Embryonic facial prominence (tissue), 1 donor: ENCODE data around the gene ERRFI1.

ENCODE experiments used
- DNase-seq: peaks from one replicate; pipeline ENCODE4 v3.0.0-alpha.2; 2016; ENCODE audit errors: extremely low spot score

The ERRFI1 gene

DNA sequence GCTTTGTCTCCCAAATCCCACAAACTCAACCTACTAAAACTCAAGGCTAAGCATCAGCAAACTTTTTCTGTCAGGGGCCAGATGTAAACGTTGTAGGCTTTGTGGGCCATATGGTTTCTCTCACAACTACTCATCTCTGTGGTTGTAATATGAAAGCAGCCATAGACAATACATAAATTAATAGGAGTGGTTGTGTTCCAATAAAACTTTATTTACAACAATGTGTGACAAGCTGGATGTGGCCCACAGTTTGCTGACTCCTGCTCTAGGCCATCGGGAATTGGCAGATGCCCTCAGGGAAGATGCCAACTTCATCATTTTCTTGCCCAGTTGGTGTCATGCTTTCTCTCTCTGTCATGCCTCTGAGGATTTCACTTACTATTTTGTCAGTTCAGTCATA lies 17.5 kb upstream of the ERRFI1 start:
- DNase-seq, result no peak

DNA sequence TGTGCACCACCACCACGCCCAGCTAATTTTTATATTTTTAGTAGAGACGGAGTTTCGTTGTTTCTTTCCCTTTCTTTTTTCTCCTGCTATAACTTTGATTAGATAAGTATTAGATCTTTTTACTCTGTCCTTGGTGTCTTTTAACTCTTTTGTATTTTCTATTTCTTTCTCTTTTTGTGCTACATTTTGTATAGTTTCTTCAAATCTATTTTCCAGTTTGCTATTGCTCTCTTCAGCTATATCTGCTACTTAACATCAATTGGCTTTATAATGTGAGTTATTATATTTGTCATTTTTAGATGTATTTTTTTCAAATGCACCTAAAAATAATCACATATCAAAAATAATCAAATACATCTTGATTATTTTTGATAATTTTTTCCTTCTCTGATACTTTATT lies 16.0 kb upstream of the ERRFI1 start:
- DNase-seq, result no peak

DNA sequence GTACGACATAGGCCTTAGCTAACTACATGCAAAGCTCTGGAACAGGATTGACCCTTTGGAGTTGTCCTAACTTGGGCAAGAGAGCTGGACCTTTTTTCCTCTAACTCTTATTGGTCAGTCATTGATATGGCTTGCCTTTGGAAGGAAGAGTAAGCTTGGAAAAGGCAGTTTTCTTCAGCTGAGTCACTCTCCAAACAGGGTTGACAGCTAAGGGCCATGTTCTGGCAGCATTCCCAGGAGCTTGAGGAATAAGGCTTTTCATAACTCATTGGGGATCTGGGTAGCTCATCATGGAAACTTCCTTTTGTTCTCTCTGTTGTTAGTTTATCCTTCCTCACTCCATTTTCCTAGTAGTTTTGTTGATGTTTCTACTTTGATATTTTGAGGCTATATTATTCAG lies 14.5 kb upstream of the ERRFI1 start:
- DNase-seq, result no peak

DNA sequence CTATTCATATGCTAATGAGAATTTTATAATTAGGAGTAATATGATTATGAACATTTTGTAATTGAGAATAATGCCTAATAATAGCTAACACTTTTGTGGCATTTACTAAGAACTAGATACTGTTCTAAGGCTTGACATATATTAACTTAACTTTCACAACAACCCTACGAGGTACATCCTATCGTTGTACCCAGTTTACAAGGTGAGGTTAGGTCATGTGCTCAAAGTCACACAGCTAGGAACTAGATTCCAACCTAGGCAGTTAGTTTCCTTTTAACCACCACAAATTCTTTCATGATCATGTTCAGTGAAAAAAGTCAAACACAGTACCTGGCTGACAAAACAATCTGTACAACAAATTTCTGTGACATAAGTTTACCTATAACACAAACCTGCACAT lies 13.0 kb upstream of the ERRFI1 start:
- no peak for DNase-seq

DNA sequence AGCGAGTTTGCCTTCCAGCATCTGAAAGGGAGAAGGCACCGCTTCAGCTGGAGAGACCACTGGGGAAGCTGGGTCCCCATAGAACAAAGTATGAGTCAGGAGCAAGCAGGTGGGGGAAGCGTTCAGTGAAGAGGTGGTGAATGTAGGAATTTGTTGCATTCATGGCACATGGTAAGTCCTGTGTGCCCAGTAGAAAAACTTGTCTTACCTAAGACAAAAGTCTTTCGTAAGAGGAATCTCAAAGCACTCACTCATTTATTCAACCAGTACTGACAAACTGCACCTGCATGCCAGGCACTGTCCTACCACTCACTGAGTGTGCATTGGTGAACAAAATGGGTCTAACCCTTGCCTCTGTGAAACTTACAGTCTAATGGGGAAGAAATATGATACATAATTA lies 9.2 kb upstream of the ERRFI1 start:
- no peak for DNase-seq

DNA sequence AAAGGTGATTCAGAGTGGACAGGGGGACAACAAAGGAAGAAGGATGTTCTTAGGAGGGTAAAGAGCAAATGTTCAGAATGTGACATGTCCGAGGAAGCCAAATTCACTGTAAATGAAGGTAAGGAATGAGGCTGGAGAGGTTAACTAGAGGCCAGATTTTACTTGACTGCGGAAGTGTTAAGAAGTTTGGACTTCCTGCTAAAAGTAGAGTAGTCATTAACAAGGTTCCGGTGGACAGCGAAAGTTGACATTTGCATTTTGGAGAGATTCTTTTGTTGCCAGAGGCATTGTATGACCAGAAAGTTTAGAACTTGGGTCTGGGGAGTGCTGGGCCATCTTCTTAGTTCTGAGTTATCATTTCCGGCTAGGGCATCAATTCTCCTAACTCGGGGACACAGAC lies 7.2 kb upstream of the ERRFI1 start:
- no peak for DNase-seq

DNA sequence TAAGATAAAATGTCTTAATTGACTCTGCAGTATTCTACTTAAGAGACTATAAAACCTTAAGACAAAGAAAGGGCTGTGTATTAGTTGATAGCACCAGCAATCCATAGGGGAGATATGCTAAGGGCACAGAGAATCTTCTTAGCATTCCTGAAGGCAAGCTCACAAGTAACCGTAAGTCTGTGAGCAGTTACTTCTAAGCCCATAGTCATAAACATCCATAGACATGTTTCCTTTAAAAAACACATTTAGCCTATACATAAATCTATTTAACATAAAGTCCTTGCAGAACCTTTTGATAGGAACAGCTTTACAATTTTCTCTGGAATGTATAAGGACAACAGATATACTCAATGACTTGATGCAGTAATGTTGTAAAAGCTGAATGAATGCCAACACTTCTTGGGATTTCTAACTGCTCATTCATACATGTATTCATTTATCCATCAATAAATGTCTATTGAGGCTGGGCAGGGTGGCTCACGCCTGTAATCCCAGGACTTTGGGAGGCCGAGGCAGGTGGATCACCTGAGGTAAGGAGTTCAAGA lies 6.3 kb upstream of the ERRFI1 start:
- no peak for DNase-seq

DNA sequence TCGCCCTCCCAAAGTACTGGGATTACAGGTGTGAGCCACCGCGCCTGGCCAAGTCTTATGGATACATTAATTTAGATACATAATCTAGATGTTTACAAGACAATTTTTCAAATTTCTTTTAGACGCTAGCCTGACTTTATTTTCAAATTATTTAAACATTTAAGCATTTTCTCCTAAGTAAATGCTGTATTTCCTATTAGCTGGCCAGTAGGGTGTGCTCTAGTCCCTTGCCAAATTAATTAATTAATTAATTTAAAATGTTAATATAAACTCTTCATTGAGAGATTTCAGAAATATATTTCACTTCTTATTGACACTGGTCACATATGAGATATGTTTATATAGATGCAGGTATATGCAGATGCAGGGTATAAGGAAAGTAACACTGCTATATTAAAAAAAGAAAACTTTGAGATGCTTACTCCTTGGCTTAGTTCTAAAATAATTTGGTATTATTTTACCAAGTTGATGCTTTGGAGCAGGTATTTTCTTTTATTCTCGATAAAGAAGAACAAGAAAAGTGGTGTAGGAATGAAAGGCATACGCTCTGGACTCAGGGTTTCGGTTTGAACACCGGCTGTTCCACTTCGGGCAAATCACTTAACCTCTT lies 5.2 kb upstream of the ERRFI1 start:
- DNase-seq, result no peak

DNA sequence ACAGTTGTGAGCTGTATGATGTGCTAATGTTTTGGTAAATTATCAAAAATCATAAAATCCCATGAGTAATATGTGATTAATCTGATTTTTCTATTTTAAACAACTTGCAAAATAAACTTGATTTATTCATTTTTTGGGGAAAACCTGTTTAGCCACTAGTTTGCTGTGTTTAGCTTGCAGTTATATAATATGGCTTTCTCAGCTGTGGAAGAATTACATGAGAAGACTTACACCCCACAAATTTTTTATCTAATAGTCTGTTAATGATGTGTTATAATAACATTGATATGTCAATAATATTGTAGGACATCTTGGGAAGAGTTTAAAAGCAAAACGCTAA lies 2.4 kb upstream of the ERRFI1 start:
- DNase-seq, result no peak

DNA sequence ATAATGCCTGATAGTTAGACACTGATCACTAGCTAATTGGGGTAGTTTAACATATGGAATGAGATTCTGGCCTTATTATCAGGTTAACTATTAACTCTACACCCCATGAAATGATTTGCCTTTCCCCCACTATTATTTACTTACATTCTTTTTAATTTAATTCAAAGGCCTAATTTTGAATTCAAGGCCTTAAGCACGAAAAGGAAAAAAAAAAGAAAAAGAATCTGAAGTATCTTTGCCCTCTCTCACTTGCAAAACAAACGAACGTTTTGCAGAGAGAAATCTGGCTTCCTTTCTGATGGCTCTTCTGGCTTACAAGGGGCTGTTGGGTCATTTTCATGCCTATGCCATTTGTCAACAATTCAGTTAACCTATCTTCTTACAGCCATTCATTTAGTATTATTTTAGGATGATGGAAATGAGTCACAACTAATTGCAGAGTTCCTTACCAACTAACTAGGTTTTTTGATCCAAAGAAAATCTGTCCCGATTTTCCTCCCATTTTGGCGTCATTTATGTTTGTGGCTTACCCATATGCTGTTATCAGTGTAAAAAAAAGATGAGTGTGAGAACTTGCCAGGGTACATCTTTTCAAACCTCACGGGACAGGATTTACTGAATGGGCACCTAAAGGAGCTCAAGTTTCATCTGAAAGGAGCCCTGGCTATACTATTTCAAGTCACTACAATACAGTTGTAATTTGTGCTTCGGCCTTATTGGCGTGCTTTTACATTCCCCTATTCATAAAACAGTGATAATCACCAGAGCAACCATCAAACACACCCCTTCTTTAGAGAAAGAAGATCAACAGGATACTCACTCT lies 1.9 kb upstream of the ERRFI1 start:
- DNase-seq, result no peak

DNA sequence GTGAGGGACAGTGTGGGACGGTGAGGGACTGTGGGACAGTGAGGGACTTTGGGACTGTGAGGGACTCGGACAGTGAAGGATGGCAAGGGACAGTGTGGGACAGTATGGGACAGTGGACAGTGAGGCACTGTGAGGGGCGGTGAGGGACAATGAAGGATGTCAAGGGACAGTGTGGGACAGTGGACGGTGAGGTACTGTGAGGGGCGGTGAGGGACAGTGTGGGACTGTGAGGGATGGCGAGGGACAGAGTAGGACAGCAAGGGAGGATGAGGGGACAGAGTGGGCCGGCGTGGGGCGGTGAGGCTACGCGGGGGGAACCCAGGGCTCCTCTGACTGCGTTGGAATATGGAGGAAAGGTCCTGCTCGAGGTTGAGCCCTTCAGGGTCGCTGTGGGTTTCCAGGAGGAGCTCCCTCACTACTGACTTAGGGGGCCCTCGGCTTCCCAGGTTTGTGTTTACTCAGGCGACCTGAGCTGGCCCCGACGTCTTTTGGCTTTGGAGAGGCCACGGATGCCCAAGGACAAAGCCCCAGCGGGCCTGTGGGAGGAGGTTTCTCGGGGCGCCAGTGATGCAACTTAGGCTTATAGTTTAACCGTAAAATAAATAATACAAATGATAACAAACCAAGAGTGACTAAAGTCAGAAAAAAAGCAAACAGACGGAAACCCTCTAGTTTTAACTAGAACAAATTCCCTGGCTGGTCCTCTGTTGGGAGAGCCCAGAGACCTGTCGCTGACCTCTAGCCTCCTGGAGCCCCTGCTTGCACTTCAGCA lies 1.1 kb upstream of the ERRFI1 start:
- DNase-seq, result no peak

DNA sequence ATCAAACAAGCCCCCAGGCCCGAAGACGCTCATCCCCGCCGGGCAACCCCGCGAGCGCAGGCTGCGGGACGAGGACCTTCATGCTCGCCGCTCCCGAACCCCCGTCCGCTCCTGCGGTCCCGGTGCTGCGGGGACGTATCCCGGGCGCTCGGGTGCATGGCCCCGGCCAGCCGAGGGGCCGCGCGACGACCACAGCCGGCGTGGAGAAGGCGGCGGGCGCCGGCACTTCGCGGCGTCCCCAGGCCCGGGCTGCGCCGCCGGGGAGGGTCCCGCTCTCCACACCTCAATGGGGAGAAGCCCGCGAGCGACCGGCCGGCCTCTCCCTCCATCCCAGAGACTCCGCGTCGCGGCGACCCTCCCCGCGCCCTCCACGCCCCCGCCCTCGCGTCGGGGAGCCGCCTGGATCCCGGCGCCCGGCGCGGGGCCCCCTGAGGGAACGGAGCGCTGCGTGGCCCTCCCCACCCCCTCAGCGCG lies 401 bp downstream of the ERRFI1 start:
- DNase-seq, result no peak

DNA sequence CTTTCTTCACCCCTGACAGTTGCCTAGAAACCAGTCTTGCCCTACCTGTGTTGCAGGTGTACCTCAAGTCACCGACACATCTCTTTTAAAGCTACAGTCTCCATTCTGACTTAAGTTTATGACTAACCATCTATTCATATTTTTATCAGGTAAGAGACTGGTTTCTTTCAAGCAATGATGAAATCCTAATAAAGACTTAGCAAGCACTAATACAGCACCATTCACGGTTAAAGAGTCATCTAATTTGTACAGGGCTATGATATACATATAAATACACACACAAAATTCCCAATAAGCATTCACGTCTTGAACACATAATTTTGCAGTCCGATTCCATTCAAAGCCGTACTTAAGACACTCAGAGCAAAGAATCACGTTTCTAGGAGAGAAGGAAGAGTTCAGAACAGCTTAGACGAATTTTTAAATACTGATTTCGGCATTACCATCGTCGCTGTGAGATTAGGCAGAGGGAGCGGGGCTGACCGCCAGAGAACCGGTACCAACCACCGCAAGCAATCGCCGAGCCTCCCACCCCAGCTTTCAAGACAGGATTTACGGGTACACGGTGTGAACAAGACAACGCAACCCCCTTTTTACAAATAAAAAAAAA lies 943 bp downstream of the ERRFI1 start:
- no peak for DNase-seq

DNA sequence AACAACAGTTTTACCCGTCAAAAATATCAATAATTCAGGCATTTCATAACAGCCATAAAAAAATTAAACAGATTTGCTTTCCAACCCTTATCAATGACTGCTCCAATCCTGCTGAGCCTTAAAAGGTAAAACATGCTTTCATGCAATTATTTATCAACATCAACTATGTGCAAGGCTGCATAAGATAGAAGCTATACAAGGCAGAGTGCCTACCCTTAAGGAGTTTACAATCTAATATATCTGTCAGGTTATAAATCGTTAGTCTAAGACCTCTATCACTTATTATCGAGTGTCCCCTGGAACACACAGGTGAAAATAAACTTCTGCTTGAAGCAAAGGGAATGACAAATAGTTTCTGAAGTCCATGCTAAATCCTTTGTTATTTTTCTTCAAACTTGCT lies 1.8 kb downstream of the ERRFI1 start:
- no peak for DNase-seq

DNA sequence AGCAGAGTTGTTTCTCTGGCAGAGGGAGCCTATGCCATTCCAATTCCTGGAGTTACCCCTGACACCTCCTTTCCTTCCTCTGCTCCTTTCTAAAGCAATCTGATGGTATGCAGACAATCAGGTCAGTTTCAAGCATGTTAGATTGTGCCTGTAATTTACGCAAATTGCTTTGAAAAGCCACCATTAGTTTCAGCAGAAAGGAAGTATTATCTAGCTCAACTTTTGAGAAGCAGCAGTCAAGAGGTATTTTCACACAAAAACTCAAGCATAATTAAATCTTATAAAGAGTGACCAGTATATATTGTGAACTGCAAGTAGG lies 2.2 kb downstream of the ERRFI1 start:
- no peak for DNase-seq

DNA sequence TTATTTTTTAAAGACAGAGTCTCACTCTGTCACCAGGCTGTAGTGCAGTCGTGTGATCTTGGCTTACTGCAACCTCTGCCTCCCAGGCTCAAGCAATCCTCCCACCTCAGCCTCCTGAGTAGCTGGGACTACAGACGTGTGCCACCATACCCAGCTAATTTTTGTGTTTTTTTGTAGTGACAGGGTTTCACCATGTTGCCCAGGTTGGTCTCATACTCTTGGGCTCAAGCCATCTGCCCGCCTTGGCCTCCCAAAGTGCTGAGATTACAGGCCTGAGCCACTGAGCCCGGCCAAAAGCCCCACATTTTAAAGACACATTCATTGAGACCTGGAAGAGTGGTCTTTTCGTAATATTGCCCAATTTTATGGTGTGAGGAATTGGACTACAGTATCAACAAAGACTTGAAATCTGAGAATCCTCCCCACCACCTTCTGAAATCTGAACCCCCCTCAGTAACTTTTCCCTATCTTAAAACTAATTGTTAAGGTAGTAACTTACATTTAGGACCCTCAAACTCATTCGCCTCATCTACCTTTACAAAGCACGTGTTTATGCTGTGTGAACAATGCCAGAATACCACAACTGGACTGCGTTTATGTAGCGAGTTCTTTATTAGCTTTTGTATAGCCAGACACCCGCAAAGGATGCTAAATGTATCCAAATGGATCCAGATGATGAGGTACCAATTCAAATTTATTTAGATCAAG lies 2.7 kb downstream of the ERRFI1 start:
- no peak for DNase-seq

DNA sequence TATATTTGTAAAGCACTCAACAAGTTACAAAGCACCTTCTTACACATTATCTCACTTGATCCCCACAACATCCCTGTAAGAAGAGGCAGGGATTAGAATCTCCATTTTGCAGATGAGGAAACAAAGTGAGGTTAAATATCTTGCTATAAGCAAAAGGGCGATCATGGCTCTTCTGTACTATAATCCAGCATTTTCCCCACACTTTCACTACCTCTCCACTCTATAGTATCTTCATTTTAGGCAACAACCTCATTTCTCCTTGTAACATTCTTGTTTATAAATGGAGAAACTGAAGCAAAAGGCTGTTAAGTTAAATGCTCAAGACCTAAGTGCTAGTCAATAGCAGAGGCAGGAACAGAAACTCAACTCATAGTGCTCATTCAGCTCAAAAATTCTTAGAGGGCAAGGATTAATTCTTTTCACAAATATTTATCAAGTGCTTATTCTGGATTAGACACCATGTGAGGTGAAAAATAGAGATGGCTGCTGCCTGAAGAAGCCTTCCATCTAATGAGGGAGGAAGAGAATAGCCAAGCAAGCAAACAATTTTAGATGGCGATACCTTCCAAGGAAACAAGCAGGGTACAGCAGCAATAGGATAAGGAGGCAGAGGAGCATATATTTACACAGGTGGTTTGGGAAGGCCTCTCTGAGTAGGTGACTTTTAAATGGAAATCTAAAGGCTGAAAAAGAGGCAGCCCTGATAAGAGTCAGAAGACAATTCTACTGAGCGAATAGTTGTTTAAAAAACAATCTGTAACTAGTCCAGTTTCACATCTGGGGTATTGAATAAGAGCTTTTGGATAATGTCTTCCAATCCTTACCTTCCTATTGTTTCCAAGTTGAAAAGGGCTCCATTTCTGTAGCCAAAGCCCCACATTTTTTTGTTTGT lies 3.5 kb downstream of the ERRFI1 start:
- no peak for DNase-seq

DNA sequence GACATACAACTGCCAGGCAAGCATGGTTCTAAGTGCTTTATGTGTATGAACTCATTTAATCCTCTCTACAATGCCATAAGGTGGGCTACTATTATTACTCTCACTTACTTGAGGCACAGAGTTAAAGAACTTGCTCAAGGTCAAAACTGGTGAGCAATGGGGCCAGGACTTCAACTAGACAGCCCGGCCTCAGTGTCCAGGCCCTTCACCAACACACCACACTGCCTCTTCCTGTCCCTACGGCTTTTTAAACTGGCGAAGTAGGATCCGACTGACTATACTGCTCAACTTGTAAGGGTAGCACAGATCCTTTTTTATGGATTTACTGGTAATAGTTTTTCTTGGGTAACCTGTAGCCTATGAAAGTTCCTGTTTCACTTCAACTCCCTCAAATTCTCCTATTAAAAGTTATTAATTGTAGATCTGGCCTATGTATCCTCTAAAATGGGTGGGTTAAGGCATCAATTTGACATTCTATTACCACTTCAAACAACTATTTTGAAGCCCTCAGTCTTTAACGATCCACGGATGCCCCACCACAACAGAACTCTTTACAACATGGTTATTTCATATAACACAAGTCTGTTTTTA lies 4.3 kb downstream of the ERRFI1 start:
- DNase-seq, result no peak

DNA sequence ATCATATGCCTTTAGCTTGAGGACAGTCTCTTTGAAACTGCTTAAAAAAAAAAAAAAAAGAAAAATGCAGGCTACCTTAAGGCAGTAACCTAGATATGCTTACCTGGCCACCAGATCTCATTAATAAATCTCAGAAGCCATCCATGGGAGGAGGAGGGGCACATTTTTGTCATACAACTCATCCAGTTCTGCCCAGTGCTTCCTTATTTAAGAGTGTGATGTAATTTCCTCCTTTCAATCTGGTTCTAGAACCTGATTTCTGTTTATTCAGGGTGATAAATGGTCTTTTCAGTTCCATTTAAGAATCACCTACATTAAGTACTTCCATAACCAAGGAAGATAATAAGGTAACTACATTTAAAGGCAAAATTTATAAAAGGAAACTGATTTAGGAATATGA lies 6.1 kb downstream of the ERRFI1 start:
- DNase-seq, result no peak

DNA sequence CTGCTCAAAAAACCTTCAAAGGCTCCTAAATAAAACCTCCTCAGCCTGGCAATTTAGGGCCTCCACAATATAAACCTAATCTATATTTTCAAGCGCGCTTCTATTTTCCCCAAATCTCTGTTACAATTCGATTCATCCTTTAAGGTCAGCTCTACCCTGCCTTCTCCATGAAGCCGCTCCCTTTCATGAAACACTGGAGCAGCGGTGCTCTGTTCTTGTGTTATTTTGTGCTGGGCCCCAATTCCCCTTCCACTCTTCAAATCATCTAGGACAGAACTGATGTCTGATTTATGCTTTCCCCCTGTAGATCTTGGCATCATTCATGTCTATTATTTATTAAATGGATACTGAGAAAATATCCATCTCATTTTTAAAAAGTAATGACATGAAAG lies 6.9 kb downstream of the ERRFI1 start:
- no peak for DNase-seq
